Femur (tissue), 1 donor: ENCODE measurements around the gene USP30.
"Not testable (repeated sequence)": the region's sequence is repeated elsewhere in the genome, so short reads cannot be mapped to it uniquely, and the experiment has no call there.

Experiments
- DNase-seq: peaks from one replicate; pipeline ENCODE4 v3.0.0-alpha.2; 2017

Gene USP30

GRCh38 chr12:109053382-109054123, 1.2 kb downstream of the USP30 start:
- DNase-seq = no peak

GRCh38 chr12:109054124-109054513, 1.7 kb downstream of the USP30 start:
- DNase-seq = not testable (repeated sequence)

GRCh38 chr12:109054520-109054919, 2.1 kb downstream of the USP30 start:
- DNase-seq = no peak

- no peak for DNase-seq
These were observed 4.5 kb downstream of the USP30 start for GRCh38 chr12:109056891-109057290.

- DNase-seq = no peak
These were observed 5.0 kb downstream of the USP30 start for GRCh38 chr12:109057376-109057775.

- DNase-seq = no peak
These were observed 6.4 kb downstream of the USP30 start for GRCh38 chr12:109058773-109059172.

- no peak for DNase-seq
These were observed 11.8 kb downstream of the USP30 start for GRCh38 chr12:109064143-109064542.

GRCh38 chr12:109065154-109065852, 12.9 kb downstream of the USP30 start:
- no peak for DNase-seq

- no peak for DNase-seq
These were observed 13.4 kb downstream of the USP30 start for GRCh38 chr12:109065853-109066193.

- DNase-seq = no peak
These were observed 17.2 kb downstream of the USP30 start for GRCh38 chr12:109069307-109070271.

GRCh38 chr12:109074866-109075265, 22.5 kb downstream of the USP30 start:
- DNase-seq = no peak

- no peak for DNase-seq
These were observed 30.4 kb downstream of the USP30 start for GRCh38 chr12:109082751-109083150.

GRCh38 chr12:109084425-109084824, 32.0 kb downstream of the USP30 start:
- DNase-seq = no peak

GRCh38 chr12:109085590-109085989, 33.2 kb downstream of the USP30 start:
- DNase-seq = no peak

- no peak for DNase-seq
These were observed 34.9 kb downstream of the USP30 start for GRCh38 chr12:109087250-109087649.

GRCh38 chr12:109088818-109089217, 36.4 kb downstream of the USP30 start:
- no peak for DNase-seq

GRCh38 chr12:109089683-109090082, 37.3 kb downstream of the USP30 start:
- DNase-seq = no peak

GRCh38 chr12:109092497-109093021, 40.2 kb downstream of the USP30 start:
- DNase-seq = peak; percentile 55

GRCh38 chr12:109093022-109093918, 40.9 kb downstream of the USP30 start, which contains the start of gene ALKBH2:
Gene ALKBH2, minus strand, starts transcription at chr12:109093472. Its CDS starts 686 bp downstream, at chr12:109092786.
- DNase-seq = peak; percentile 96

- DNase-seq = no peak
These were observed 44.7 kb downstream of the USP30 start for GRCh38 chr12:109097140-109097434.

- DNase-seq = peak; percentile 98
These were observed 45.2 kb downstream of the USP30 start, which contains the start of gene UNG for GRCh38 chr12:109097435-109098182. Gene UNG, plus strand, starts transcription at chr12:109097597. Its CDS starts 83 bp downstream, at chr12:109097680.
